Occipital lobe (tissue), 2 donors: ENCODE data around the gene CFAP54. TPM values are rescaled to one million over a fixed set of nuclear protein-coding genes. Genes with fewer than 3 reads are reported as not detected.
"Not testable (repeated sequence)": the region's sequence is repeated elsewhere in the genome, so short reads cannot be mapped to it uniquely, and the experiment has no call there.

Experiments used
- DNase-seq: peaks from one replicate; lab custom pipeline; 2025; lab: John Stamatoyannopoulos, UW
- total RNA-seq: library from RNA; depleted of rRNA; stranded (reverse); fragments of >200 nt; gene quantifications from one replicate; pipeline ENCODE4 v1.2.3, GENCODE V29; 2014

Gene CFAP54
- total RNA-seq, 1 donor from 2014 or later = 5.9 TPM

DNA sequence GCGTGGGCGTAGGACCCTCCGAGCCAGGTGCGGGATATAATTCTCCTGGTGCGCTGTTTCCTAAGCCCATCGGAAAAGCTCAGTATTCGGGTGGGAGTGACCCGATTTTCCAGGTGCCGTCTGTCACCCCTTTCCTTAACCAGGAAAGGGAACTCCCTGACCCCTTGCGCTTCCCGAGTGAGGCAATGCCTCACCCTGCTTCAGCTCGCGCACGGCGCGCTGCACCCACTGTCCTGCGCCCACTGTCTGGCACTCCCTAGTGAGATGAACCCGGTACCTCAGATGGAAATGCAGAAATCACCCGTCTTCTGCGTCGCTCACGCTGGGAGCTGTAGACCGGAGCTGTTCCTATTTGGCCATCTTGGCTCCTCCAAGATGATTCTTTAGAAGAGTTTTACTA lies 240.1 kb downstream of the CFAP54 start:
- DNase-seq = not testable (repeated sequence)

DNA sequence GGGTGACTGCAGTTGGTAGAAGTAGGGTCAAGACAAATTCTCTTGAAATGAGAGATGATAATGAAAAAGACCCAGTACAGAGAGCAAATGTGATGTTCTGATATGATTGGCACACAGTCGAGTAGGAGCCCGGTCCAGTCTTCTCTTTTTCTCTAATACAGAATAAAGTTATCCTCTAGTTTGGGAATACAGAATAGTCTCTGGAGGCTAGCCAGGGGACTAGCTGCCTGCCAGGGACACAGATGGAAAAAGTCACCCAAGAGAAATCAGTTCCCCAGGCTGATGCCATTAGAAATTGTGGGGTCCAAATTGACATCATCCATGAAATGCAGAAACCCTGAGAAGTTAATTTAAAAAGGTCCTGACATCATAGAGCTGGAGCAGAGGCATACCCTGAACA lies 240.5 kb downstream of the CFAP54 start:
- no peak for DNase-seq

DNA sequence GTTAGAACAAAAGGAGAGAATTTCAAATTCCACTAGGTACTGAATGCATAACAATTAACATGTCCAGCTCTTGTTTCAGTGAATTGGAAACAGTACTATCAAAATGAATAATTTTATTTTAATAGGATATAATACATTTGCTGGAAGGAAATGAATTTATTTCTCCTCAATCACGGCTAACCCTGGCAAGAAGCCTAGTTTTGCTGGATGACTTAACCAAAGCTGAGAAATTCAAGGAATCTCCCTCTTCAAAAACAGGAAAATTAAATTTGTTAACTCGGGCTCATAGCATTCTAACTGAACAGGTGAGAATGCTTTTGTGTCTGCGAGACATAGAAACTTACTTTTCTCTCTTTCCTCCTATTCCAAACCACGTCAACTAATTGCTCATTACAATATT lies 254.2 kb downstream of the CFAP54 start:
- no peak for DNase-seq

DNA sequence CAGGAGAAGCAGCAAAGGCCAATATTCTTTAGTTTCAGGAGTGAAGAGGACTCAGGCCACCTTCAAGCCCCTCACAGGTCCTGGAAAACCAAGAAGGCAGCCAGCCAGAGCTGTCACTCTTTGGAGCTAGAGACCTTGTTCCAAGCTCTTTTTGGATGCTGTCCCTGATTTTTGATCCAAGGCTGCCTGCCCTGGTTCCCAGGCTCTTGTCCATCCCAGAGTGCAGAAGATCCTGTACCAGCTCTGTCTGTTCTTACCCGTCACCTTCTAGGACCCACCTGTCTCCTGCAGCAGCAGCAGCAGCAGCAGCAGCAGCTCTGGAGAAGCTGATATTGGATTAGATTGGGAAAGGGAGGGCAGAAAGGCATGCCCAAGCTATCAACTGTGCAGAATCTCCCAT lies 260.6 kb downstream of the CFAP54 start:
- DNase-seq = no peak

- DNase-seq = no peak
Measured at GRCh38 chr12:96751626-96752025, 262.2 kb downstream of the CFAP54 start.

GRCh38 chr12:96752211-96752610 lies 262.8 kb downstream of the CFAP54 start:
- DNase-seq = no peak

- no peak for DNase-seq
Measured at GRCh38 chr12:96766232-96766631, 276.9 kb downstream of the CFAP54 start.

DNA sequence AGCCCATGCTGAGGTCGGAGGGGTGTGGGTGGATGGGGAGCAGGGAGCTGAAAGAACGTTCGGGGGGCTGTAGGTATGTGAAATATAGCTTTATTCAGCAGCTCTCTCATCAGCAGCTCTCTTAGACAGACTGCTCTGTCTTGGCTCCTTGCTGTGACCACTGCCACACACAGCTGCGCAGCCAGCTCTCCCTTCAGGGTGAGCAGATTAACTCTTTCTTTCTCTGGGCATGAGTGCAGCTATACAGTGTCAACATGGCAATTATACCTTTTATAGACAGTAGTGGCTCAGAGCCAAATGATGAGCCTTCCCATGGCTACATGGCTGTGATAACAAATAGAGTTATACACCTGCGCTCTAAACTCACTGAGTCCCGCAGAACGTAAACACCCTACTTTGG lies 280.0 kb downstream of the CFAP54 start:
- DNase-seq = no peak

- DNase-seq = no peak
Measured at GRCh38 chr12:96770219-96771102, 281.1 kb downstream of the CFAP54 start.

- no peak for DNase-seq
Measured at GRCh38 chr12:96773031-96773430, 283.7 kb downstream of the CFAP54 start.

DNA sequence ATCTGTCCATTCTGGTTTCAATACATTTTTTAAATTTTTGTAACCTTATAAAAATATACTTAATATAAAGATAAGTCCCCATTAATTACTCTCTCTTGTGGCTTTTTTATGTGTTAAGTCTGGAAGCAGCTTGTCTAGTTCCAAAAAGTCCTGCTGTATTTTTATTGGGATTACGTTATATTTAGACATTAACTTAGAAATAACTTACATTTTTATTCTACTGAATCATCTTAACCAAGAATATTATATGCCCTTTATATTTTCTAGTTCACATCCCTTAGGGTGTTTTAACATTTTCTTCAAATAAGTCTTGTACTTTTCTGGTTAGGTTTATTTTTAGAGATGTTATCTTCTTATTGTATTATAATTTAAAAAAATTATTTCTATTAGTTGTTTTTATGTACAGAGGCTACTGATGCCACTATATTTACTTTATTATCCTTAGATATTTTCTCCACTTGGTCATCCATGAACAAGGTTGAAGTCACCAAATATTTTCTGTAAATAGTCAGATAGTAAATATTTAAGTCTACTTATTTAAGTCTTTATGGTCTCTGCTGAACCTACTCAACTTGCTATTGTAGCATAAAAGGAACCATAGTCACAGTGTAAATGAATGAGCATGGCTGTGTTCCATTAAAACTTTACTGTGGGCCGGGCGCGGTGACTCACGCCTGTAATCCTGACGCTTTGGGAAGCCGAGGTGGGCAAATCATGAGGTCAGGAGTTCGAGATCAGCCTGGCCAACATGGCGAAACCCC lies 285.3 kb downstream of the CFAP54 start:
- no peak for DNase-seq

- no peak for DNase-seq
Measured at GRCh38 chr12:96776908-96777307, 287.5 kb downstream of the CFAP54 start.

GRCh38 chr12:96780330-96780729 lies 291.0 kb downstream of the CFAP54 start:
- no peak for DNase-seq

GRCh38 chr12:96786791-96787190 lies 297.4 kb downstream of the CFAP54 start:
- DNase-seq = no peak

DNA sequence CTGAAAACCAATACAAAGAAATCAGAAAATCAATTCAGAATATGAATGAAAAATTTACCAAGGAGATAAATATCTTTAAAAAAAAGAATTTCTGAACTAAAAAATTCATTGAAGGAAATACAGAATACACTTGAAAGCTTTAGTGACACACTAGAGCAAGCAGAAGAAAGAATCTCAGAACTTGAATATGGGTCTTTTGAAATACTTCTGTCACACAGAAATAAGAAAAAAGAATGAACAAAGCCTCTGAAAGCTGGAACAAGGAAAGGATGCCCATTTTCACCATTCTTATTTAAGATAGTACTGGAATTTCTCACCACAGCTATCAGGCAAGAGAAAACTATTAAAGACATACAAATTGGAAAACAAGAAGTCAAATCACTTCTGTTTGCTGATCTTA lies 314.6 kb downstream of the CFAP54 start:
- no peak for DNase-seq

DNA sequence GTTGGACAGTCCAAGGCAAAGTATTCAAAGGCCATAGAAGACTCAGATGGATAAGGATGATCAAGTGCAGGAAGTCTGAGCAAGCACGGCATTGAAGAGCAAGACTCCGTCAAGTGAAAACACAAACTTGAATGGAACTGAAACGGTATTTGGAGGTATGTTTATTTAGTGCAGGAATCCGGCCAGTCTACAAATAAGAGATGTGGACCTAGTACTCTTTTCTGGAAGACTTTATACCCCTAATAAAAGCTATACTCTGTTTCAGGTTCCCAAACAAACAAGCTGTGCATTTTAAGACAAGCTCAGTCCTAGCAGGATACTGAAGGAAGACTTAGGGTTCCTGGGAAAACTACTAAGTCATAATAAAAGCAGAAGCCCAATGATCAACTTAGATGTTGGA lies 316.9 kb downstream of the CFAP54 start:
- no peak for DNase-seq

GRCh38 chr12:96807741-96808140 lies 318.4 kb downstream of the CFAP54 start:
- no peak for DNase-seq

- DNase-seq = no peak
Measured at GRCh38 chr12:96808587-96808986, 319.2 kb downstream of the CFAP54 start.

DNA sequence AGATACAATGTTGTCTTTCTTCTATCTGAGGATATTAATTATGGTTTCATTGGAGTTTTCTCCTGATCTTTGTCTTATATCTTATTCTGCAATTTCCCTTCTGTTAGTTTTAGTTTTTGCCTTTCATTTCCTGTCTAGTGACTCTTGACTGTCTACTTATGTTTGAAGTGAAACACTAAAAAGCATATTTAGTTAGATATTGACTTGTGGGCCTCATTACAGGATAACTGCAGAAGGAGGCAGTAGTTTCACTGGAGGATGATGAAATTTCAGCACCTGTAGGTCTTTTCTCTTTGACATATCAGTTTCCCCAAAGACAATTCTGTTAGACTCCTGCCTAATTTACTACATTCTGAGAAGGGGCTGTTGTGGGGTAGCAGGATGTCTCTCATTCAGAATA lies 320.1 kb downstream of the CFAP54 start:
- no peak for DNase-seq

DNA sequence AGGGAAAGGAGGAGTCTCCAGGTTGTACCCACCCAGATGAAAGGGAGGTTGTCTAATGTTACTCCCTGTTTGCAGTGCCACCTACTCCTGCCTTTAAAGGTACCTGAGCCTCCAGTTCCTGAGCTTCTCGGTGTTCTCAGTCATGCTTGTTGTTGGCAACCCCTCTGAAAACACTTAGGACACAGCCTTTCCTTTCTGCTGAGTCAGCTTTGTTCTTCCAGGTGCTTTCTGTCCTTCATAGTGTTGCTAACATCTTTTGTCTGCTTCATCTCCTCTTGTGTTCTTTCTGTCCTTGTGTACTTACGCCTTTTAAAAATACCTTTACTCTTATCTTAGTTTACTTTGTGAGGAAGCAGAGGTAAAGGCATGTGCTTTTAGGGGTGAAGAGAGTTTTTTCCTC lies 320.7 kb downstream of the CFAP54 start:
- DNase-seq = no peak

DNA sequence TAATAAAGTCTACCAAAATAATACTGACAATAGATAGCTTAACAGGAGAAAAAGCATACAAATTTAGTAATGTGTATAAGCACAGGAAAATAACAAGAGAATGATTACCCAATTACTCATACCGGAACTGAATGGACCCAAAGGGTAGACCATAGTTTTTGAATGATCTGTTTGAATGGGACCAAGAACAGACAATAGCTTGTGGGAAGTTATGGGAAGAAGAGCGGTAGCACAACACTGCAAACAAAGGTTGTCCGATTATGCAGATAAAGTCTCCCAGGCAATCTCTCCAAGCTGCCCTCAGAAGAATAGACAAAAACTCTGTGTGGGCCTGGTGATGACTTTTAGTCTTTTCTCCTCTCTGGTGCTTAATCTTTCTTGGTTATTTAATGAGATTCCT lies 321.1 kb downstream of the CFAP54 start:
- no peak for DNase-seq

- DNase-seq = no peak
Measured at GRCh38 chr12:96811083-96811482, 321.7 kb downstream of the CFAP54 start.

- no peak for DNase-seq
Measured at GRCh38 chr12:96812153-96812552, 322.8 kb downstream of the CFAP54 start.
